Measurements from ENCODE around the gene CRIP3. TPM values are rescaled to one million over a fixed set of nuclear protein-coding genes. Genes with fewer than 3 reads are reported as not detected.

CRIP3 gene
- total and polyA plus RNA-seq, 2 of the 13 experiments (the other 11 are each of a cell fraction or from before 2014, with no cell fraction given): 6.3 to 9.3 TPM

- no peak for TF ChIP-seq ZGPAT (CRISPR knock-in tag; IDR thresholded peaks at IDR 0.05)
- no peak for TF ChIP-seq ZNF335 (CRISPR knock-in tag; IDR thresholded peaks at IDR 0.05)
- no peak for TF ChIP-seq GRHL1 (CRISPR knock-in tag; conservative IDR thresholded peaks at IDR 0.05)
- no peak for TF ChIP-seq SMAD9 (CRISPR knock-in tag; IDR thresholded peaks at IDR 0.05)
- no peak for TF ChIP-seq TGIF2 (CRISPR knock-in tag; IDR thresholded peaks at IDR 0.05)
- TF ChIP-seq ZNF839 (CRISPR knock-in tag; IDR thresholded peaks at IDR 0.05; ENCODE audit: borderline replicate concordance): no peak
- no peak for TF ChIP-seq HHEX (CRISPR knock-in tag; IDR thresholded peaks at IDR 0.05)
- TF ChIP-seq NFIB (CRISPR knock-in tag; IDR thresholded peaks at IDR 0.05; ENCODE audit: borderline replicate concordance): no peak
- peak; percentile 90 for TF ChIP-seq ZMYM3 (CRISPR knock-in tag; IDR thresholded peaks at IDR 0.05)
- peak; percentile 60; the same call in 1 of the 2 replicates for TF ChIP-seq ZBTB38 (CRISPR knock-in tag; IDR thresholded peaks at IDR 0.05)
- no peak for TF ChIP-seq ZNF724P (CRISPR knock-in tag; IDR thresholded peaks at IDR 0.05; ENCODE audit: borderline replicate concordance)
- TF ChIP-seq ZBTB34 (CRISPR knock-in tag; IDR thresholded peaks at IDR 0.05): no peak
- no peak for TF ChIP-seq ZBTB44 (CRISPR knock-in tag; IDR thresholded peaks at IDR 0.05)
- TF ChIP-seq POLR2G (IDR thresholded peaks at IDR 0.05; ENCODE audit: low read depth, low read length): no peak
Observed at GRCh38 chr6:43269273-43270007, 39.2 kb downstream of the CRIP3 start (continued).
